IMR-90 (cell line): ENCODE data around the gene ANO8. TPM values are rescaled to one million over a fixed set of nuclear protein-coding genes. Genes with fewer than 3 reads are reported as not detected.
A peak's percentile ranks its signal among the peaks of the same experiment; 100 is the strongest.

ENCODE experiments used
- ATAC-seq: fragments of 200-7000 bp; cut with Tn5 transposase; 2 replicates; pipeline ENCODE4 v1.9.1; 2020; ENCODE audit warnings: low read depth, mild to moderate bottlenecking, moderate library complexity
- BruUV-seq: library from RNA; stranded (reverse); fragments of 400-500 nt; replicated peaks from 2 replicates; lab custom pipeline; 2021; lab: Mats Ljungman, UMichigan
- CTCF ChIA-PET: fragments of 300-600 bp; formaldehyde crosslinking; extraction: SDS; loops from one replicate; lab custom pipeline; 2021; ENCODE audit warnings: antibody characterized with exemption; lab: Yijun Ruan, JAX
- POLR2A ChIA-PET: fragments of 300-600 bp; sonication (Branson Sonifier 250); formaldehyde crosslinking; loops from one replicate; lab custom pipeline; 2022; ENCODE audit warnings: antibody characterized with exemption; ENCODE audit not compliant: unreplicated experiment; lab: Charles Lee
- DNase-seq: peaks from one replicate; pipeline ENCODE4 v3.0.0; 2013
- H2AFZ ChIP-seq: replicated peaks from 2 replicates; pipeline ENCODE3; 2013; ENCODE audit warnings: low read length, mild to moderate bottlenecking; ENCODE audit not compliant: poor library complexity
- H2AK5ac ChIP-seq: 2 replicates; pipeline ENCODE4 v1.6.1; 2013; ENCODE audit warnings: low read depth, low read length, inconsistent platforms
- H2AK9ac ChIP-seq: replicated peaks from 2 replicates; pipeline ENCODE3; 2013; ENCODE audit warnings: mild to moderate bottlenecking, low read depth, low read length, moderate library complexity; ENCODE audit not compliant: poor library complexity
- H2BK120ac ChIP-seq: 2 replicates; pipeline ENCODE4 v1.6.1; 2013; ENCODE audit warnings: low read depth, low read length, inconsistent platforms
- H2BK15ac ChIP-seq: 3 replicates; pipeline ENCODE4 v1.6.1; 2013; ENCODE audit warnings: low read depth, low read length, inconsistent platforms
- H2BK20ac ChIP-seq: 2 replicates; pipeline ENCODE4 v1.6.1; 2013; ENCODE audit warnings: low read depth, mild to moderate bottlenecking, inconsistent platforms, low read length, moderate library complexity
- H2BK5ac ChIP-seq: 2 replicates; pipeline ENCODE4 v1.6.1; 2013; ENCODE audit warnings: mild to moderate bottlenecking, low read depth, low read length, inconsistent platforms; ENCODE audit not compliant: poor library complexity, severe bottlenecking
- H3K14ac ChIP-seq: replicated peaks from 2 replicates; pipeline ENCODE4 v1.6.1; 2013; ENCODE audit warnings: low read depth, low read length, inconsistent platforms
- H3K18ac ChIP-seq: 2 replicates; pipeline ENCODE4 v1.6.1; 2013; ENCODE audit warnings: low read depth, low read length, control low read depth
- H3K23ac ChIP-seq: 2 replicates; pipeline ENCODE4 v1.6.1; 2013; ENCODE audit warnings: low read depth, low read length, inconsistent platforms
- H3K27ac ChIP-seq: 2 replicates; pipeline ENCODE4 v1.5.1; 2013; ENCODE audit warnings: mild to moderate bottlenecking, control low read depth, low read length; ENCODE audit not compliant: insufficient read depth
- H3K27me3 ChIP-seq: 2 replicates; pipeline ENCODE4 v1.6.1; 2013; ENCODE audit warnings: low read length; ENCODE audit not compliant: control insufficient read depth, insufficient read depth
- H3K36me3 ChIP-seq: 2 replicates; pipeline ENCODE4 v1.6.1; 2013; ENCODE audit warnings: low read length, mixed read lengths; ENCODE audit not compliant: control insufficient read depth, insufficient read depth
- H3K4ac ChIP-seq: 2 replicates; pipeline ENCODE4 v1.6.1; 2013; ENCODE audit warnings: low read depth, low read length, inconsistent platforms
- H3K4me1 ChIP-seq: 2 replicates; pipeline ENCODE4 v1.6.1; 2013; ENCODE audit warnings: low read length, mixed read lengths; ENCODE audit not compliant: control insufficient read depth, insufficient read depth
- H3K4me2 ChIP-seq: 2 replicates; pipeline ENCODE4 v1.6.1; 2013; ENCODE audit warnings: low read depth, mild to moderate bottlenecking, control low read depth, low read length, moderate library complexity
- H3K4me3 ChIP-seq: 2 replicates; pipeline ENCODE4 v1.5.1; 2013; ENCODE audit warnings: low read depth, mild to moderate bottlenecking, control low read depth, low read length, moderate library complexity; ENCODE audit not compliant: insufficient read depth
- H3K56ac ChIP-seq: 2 replicates; pipeline ENCODE4 v1.6.1; 2013; ENCODE audit warnings: low read length, inconsistent platforms; ENCODE audit not compliant: insufficient read depth; ENCODE audit errors: extremely low read depth
- H3K79me1 ChIP-seq, 2 experiments: 2 replicates each; pipeline ENCODE4 v1.6.1; 2013; ENCODE audit warnings: low read length in 2 of 2, inconsistent platforms in 1 of 2, low read depth in 1 of 2
- H3K9ac ChIP-seq: 2 replicates; pipeline ENCODE4 v1.6.1; 2013; ENCODE audit warnings: low read depth, low read length, control low read depth
- H3K9me1 ChIP-seq: 2 replicates; pipeline ENCODE4 v1.6.1; 2013; ENCODE audit warnings: low read length, inconsistent platforms; ENCODE audit not compliant: insufficient read depth
- H3K9me3 ChIP-seq: 2 replicates; pipeline ENCODE4 v1.6.1; 2013; ENCODE audit warnings: low read length; ENCODE audit not compliant: control insufficient read depth, insufficient read depth
- H4K20me1 ChIP-seq: 2 replicates; pipeline ENCODE4 v1.6.1; 2013; ENCODE audit warnings: low read length, inconsistent platforms; ENCODE audit not compliant: insufficient read depth
- H4K5ac ChIP-seq: 2 replicates; pipeline ENCODE4 v1.6.1; 2013; ENCODE audit warnings: mild to moderate bottlenecking, low read depth, low read length, control low read depth
- H4K8ac ChIP-seq, 2 experiments: 2 replicates each; pipeline ENCODE4 v1.6.1; 2013; ENCODE audit warnings: low read depth in 2 of 2, low read length in 2 of 2, control low read depth in 1 of 2, inconsistent platforms in 1 of 2
- H4K91ac ChIP-seq: 2 replicates; pipeline ENCODE4 v1.6.1; 2013; ENCODE audit warnings: low read depth, low read length, inconsistent platforms; ENCODE audit not compliant: insufficient read depth
- BHLHE40 ChIP-seq: fragments of 150-350 bp; IDR thresholded peaks from 2 replicates; pipeline ENCODE4 v1.6.1; 2016; ENCODE audit warnings: mild to moderate bottlenecking, low read depth, low read length
- CEBPB ChIP-seq: IDR thresholded peaks from 2 replicates; pipeline ENCODE4 v1.6.1; 2012; ENCODE audit warnings: low read depth, low read length, improper control_type of control experiment
- CHD1 ChIP-seq: IDR thresholded peaks from 2 replicates; pipeline ENCODE4 v1.6.1; 2012; ENCODE audit warnings: low read depth, low read length, improper control_type of control experiment
- CTCF ChIP-seq: conservative IDR thresholded peaks from 2 replicates; pipeline ENCODE4 v1.5.1; 2012; ENCODE audit warnings: mild to moderate bottlenecking, low read depth, low read length, improper control_type of control experiment
- MAFK ChIP-seq: IDR thresholded peaks from 2 replicates; pipeline ENCODE4 v1.6.1; 2012; ENCODE audit warnings: low read depth, low read length, improper control_type of control experiment
- MAZ ChIP-seq: IDR thresholded peaks from 2 replicates; pipeline ENCODE4 v1.6.1; 2012; ENCODE audit warnings: low read depth, mild to moderate bottlenecking, low read length, improper control_type of control experiment, moderate library complexity, borderline replicate concordance
- RAD21 ChIP-seq: IDR thresholded peaks from 2 replicates; pipeline ENCODE4 v1.6.1; 2012; ENCODE audit warnings: low read length, improper control_type of control experiment
- RCOR1 ChIP-seq: IDR thresholded peaks from 2 replicates; pipeline ENCODE4 v1.6.1; 2012; ENCODE audit warnings: mild to moderate bottlenecking, low read length, improper control_type of control experiment; ENCODE audit not compliant: insufficient replicate concordance
- RFX5 ChIP-seq: IDR thresholded peaks from 2 replicates; pipeline ENCODE4 v1.8.0; 2012; ENCODE audit warnings: low read depth, mild to moderate bottlenecking, low read length, moderate library complexity
- SMC3 ChIP-seq: fragments of 150-350 bp; IDR thresholded peaks from 2 replicates; pipeline ENCODE4 v1.6.1; 2016; ENCODE audit warnings: low read depth, mild to moderate bottlenecking, antibody characterized with exemption, low read length, moderate library complexity
- USF2 ChIP-seq: fragments of 150-350 bp; IDR thresholded peaks from 2 replicates; pipeline ENCODE4 v1.6.1; 2017; ENCODE audit warnings: mild to moderate bottlenecking, antibody characterized with exemption, low read length, low read depth
- WGBS, 2 experiments: methylation state at CpG; one replicate each; pipeline versions ENCODE4 v1.1.5 to v1.1.7; 2013; ENCODE audit warnings: missing lambda C conversion rate in 2 of 2; ENCODE audit not compliant: insufficient read length in 1 of 2; ENCODE audit errors: extremely low coverage in 2 of 2; 5-methylcytosine and 5-hydroxymethylcytosine counted together
- dilution Hi-C: fragments of 300-500 bp; cut with HindIII; formaldehyde crosslinking; loops from one replicate; pipeline ENCODE4 v1.14.3; 2018; ENCODE audit warnings: low sequenced_read_pairs; ENCODE audit not compliant: unreplicated experiment
- in situ Hi-C: fragments of 300-500 bp; cut with MboI; formaldehyde crosslinking; loops from 3 replicates; pipeline ENCODE4 v1.14.3; 2019; ENCODE audit warnings: low sequenced_read_pairs, inconsistent platforms, mixed read lengths
- intact Hi-C: fragments of 100-400 bp; cut with micrococcal nuclease; formaldehyde crosslinking; loops from 2 replicates; pipeline ENCODE4 v1.10.0; 2022
- polyA plus RNA-seq, 3 experiments: library from polyadenylated mRNA; depleted of rRNA; stranded (reverse); fragments of >200 nt; gene quantifications; 2 replicates each; pipeline ENCODE4 v1.2.3, GENCODE V29; 2012; ENCODE audit warnings: low replicate concordance in 1 of 3
- total RNA-seq: library from RNA; depleted of rRNA; stranded (reverse); fragments of >200 nt; gene quantifications from 2 replicates; pipeline ENCODE4 v1.2.3, GENCODE V29; 2012

Gene ANO8
- total and polyA plus RNA-seq, 2 of the 4 experiments (the other 2 are of a cell fraction) = 1.6 to 5.6 TPM

- no peak for DNase-seq
- Histone ChIP-seq H3K23ac (no peak within 1 kb of the TSS), H3K18ac (no peak within 1 kb of the TSS), H4K5ac (no peak within 1 kb of the TSS), H3K56ac (no peak within 1 kb of the TSS), H2BK20ac (no peak within 1 kb of the TSS), H2AFZ (peak within 1 kb of the TSS; percentile 79), H2BK15ac (no peak within 1 kb of the TSS), H3K4me2 (peak within 1 kb of the TSS; percentile 72), H2AK9ac (peak within 1 kb of the TSS; percentile 62), H3K4me3 (peak within 1 kb of the TSS; percentile 32), H3K14ac (0 out of 2 replicates have a peak within 1 kb of the TSS, but pooled peaks have one; percentile 40), H3K9ac (no peak within 1 kb of the TSS), H3K27ac (no peak within 1 kb of the TSS), H3K27me3 (no peaks in the 10 kb centered on the region), H3K79me1 (no peaks in the 10 kb centered on the region), H4K20me1 (no peaks in the 10 kb centered on the region), H3K9me1 (no peaks in the 10 kb centered on the region), H3K36me3 (peaks cover 13% of the 10 kb centered on the region), H2BK120ac (no peak within 1 kb of the TSS), H4K8ac (peak within 1 kb of the TSS in 1 of 2 experiments; percentile 24; a peak in 2 of 4 replicates), H2AK5ac (no peak within 1 kb of the TSS), H3K4me1 (no peaks in the 10 kb centered on the region), H2BK5ac (no peak within 1 kb of the TSS), H3K4ac (no peak within 1 kb of the TSS; the same call in 1 of the 2 replicates), H3K9me3 (no peaks in the 10 kb centered on the region), H4K91ac (no peak within 1 kb of the TSS)
- BruUV-seq = no TSS peak
- 17% methylated on average over 57 of the region's 75 CpGs; no CpG with 5 or more reads in 1 of the 2 experiments for WGBS, 2 experiments
- no peak for TF ChIP-seq MAZ
- no peak for TF ChIP-seq RCOR1
- TF ChIP-seq USF2 = no peak
- no peak for TF ChIP-seq RFX5
- TF ChIP-seq CHD1 = no peak
- no peak for TF ChIP-seq BHLHE40
- TF ChIP-seq CEBPB = no peak
- no peak for TF ChIP-seq SMC3
- no peak for TF ChIP-seq RAD21
- no peak for TF ChIP-seq CTCF
- no peak for TF ChIP-seq MAFK
- in situ Hi-C loops (loop anchor here (10.0 kb wide), 1 partner anchor 77 kb away; no protein-coding TSS in a partner anchor), dilution Hi-C loops (no loop called here), intact Hi-C loops (loop anchor here (1.0 to 10.0 kb wide), 4 partner anchors 76 to 507 kb away; no protein-coding TSS in a partner anchor)
- POLR2A ChIA-PET = no interaction called here
- ATAC-seq = peak; percentile 31
- CTCF ChIA-PET = interaction anchor here (0.6 to 1.2 kb wide), 2 partner anchors 47 to 179 kb away, joined by 3 to 4 read pairs; no protein-coding TSS in a partner anchor
These were observed 53.0 kb downstream of the ANO8 start, which contains the start of gene ANKLE1 for GRCh38 chr19:17281391-17282304. Gene ANKLE1 (plus strand): TSS chr19:17281901. CDS start chr19:17281921, 20 bp downstream.
